B cell (primary cell): ENCODE data around the gene STK33.

ENCODE experiments used
- CTCF ChIP-seq: fragments of 200-600 bp; IDR thresholded peaks from one replicate; pipeline ENCODE4 v1.8.0; 2022; ENCODE audit warnings: antibody characterized with exemption, mild to moderate bottlenecking
- EZH2 ChIP-seq: IDR thresholded peaks from 2 replicates; pipeline ENCODE4 v1.6.1; 2012; ENCODE audit warnings: borderline replicate concordance, low read depth, mild to moderate bottlenecking, moderate library complexity, low read length; ENCODE audit not compliant: insufficient read depth, poor library complexity, severe bottlenecking

GRCh38 chr11:8368194-8368593, 225.8 kb downstream of the STK33 start:
- TF ChIP-seq CTCF: no peak
- TF ChIP-seq EZH2: no peak
